AG09319 (cell line): Measurements from ENCODE around the gene MARCHF9.

Experiments
- DNase-seq: peaks from one replicate; pipeline ENCODE4 v3.0.0-alpha.2; 2010; ENCODE audit warnings: low read depth; ENCODE audit errors: extremely low read depth
- CTCF ChIP-seq: IDR thresholded peaks from 2 replicates; pipeline ENCODE4 v1.5.1; 2011; ENCODE audit warnings: low read depth, mild to moderate bottlenecking, inconsistent platforms, low read length, moderate library complexity

MARCHF9 gene

GRCh38 chr12:57741844-57742738, 12.8 kb upstream of the MARCHF9 start:
- no peak for DNase-seq
- no peak for TF ChIP-seq CTCF

- no peak for TF ChIP-seq CTCF
- DNase-seq = no peak
Observed at GRCh38 chr12:57743769-57744168, 11.1 kb upstream of the MARCHF9 start.

- TF ChIP-seq CTCF = no peak
- peak; percentile 69 for DNase-seq
Observed at GRCh38 chr12:57744194-57744776, 10.6 kb upstream of the MARCHF9 start.

- DNase-seq = peak; percentile 95
- TF ChIP-seq CTCF = no peak
Observed at GRCh38 chr12:57744777-57745484, 10.0 kb upstream of the MARCHF9 start, which contains the start of gene TSPAN31. Gene TSPAN31, plus strand, starts transcription at chr12:57745039. Its CDS starts 116 bp downstream, at chr12:57745155.

- no peak for DNase-seq
- TF ChIP-seq CTCF = no peak
Observed at GRCh38 chr12:57745485-57745881, 9.4 kb upstream of the MARCHF9 start.

- no peak for DNase-seq
- TF ChIP-seq CTCF = no peak
Observed at GRCh38 chr12:57746025-57746424, 8.9 kb upstream of the MARCHF9 start.

- DNase-seq = no peak
- TF ChIP-seq CTCF = no peak
Observed at GRCh38 chr12:57749061-57749460, 5.8 kb upstream of the MARCHF9 start.
